ENCODE results near the gene GPC6.

GRCh38 chr13:94243551-94243950, 1016.9 kb downstream of the GPC6 start:
- TF ChIP-seq EZH2 (IDR thresholded peaks at IDR 0.05; ENCODE audit: insufficient read depth, poor library complexity, severe bottlenecking) (no peak), EZH2phosphoT487 (IDR thresholded peaks at IDR 0.05; ENCODE audit: insufficient read depth, low read depth) (no peak)

Measured in GM23248 (cell line).